Effector memory CD8-positive, alpha-beta T cell (primary cell): ENCODE results near the gene VLDLR.

Experiments used
- ATAC-seq: fragments of 150-1000 bp; cut with Tn5 transposase; replicated peaks from 2 replicates; pipeline ENCODE4 v1.10.0; 2021; ENCODE audit warnings: mild to moderate bottlenecking, moderate library complexity
- DNase-seq, 3 experiments: peaks; one replicate each; pipeline ENCODE4 v3.0.0; 2021
- H3K27ac Mint-ChIP-seq, 2 donors: one replicate each; pipeline ENCODE4 v1.8.0; 2022; ENCODE audit warnings: mild to moderate bottlenecking in 2 of 2, mixed read lengths in 2 of 2, moderate library complexity in 2 of 2
- H3K27me3 Mint-ChIP-seq, 2 donors: one replicate each; pipeline ENCODE4 v1.8.0; 2022; ENCODE audit warnings: mixed read lengths in 2 of 2
- H3K36me3 Mint-ChIP-seq: one replicate; pipeline ENCODE4 v1.8.0; 2022; ENCODE audit warnings: mild to moderate bottlenecking, moderate library complexity, mixed read lengths; ENCODE audit not compliant: insufficient read depth
- H3K4me1 Mint-ChIP-seq, 2 donors: one replicate each; pipeline ENCODE4 v1.8.0; 2022; ENCODE audit warnings: low read depth in 2 of 2, mixed read lengths in 2 of 2
- H3K4me3 Mint-ChIP-seq, 2 donors: one replicate each; pipeline ENCODE4 v1.8.0; 2022; ENCODE audit warnings: mild to moderate bottlenecking in 2 of 2, mixed read lengths in 2 of 2, moderate library complexity in 2 of 2
- H3K9me3 Mint-ChIP-seq, 2 donors: one replicate each; pipeline ENCODE4 v1.8.0; 2022; ENCODE audit warnings: mixed read lengths in 2 of 2

The VLDLR gene

GRCh38 chr9:2625427-2625826, 3.8 kb downstream of the VLDLR start:
- Mint-ChIP-seq H3K4me3 (no peak overlapping the region), H3K36me3 (peaks cover 3% of the 10 kb centered on the region), H3K27ac (no peak overlapping the region), H3K27me3 (peaks cover 41 to 42% of the 10 kb centered on the region in 2 donors), H3K4me1 (peaks cover 14 to 19% of the 10 kb centered on the region in 2 donors), H3K9me3 (no peaks in the 10 kb centered on the region)
- ATAC-seq = no peak
- DNase-seq = no peak

GRCh38 chr9:2628919-2629318, 7.3 kb downstream of the VLDLR start:
- Mint-ChIP-seq H3K4me3 (no peak overlapping the region), H3K27me3 (peaks cover 13 to 18% of the 10 kb centered on the region in 2 donors), H3K9me3 (peaks cover 0 to 2% of the 10 kb centered on the region in 2 donors), H3K4me1 (no peaks in the 10 kb centered on the region), H3K36me3 (no peaks in the 10 kb centered on the region), H3K27ac (no peak overlapping the region)
- DNase-seq (no peak), ATAC-seq (no peak)

- H3K9me3 Mint-ChIP-seq = peaks cover 0 to 2% of the 10 kb centered on the region in 2 donors
- ATAC-seq (no peak), DNase-seq (no peak)
- H3K27me3 Mint-ChIP-seq = peaks cover under 1 to 16% of the 10 kb centered on the region in 2 donors
- H3K4me3 Mint-ChIP-seq = no peak overlapping the region
- no peaks in the 10 kb centered on the region for H3K4me1 Mint-ChIP-seq
- no peak overlapping the region for H3K27ac Mint-ChIP-seq
- H3K36me3 Mint-ChIP-seq = no peaks in the 10 kb centered on the region
These were observed 8.6 kb downstream of the VLDLR start for GRCh38 chr9:2630158-2630557.

- H3K36me3 Mint-ChIP-seq = no peaks in the 10 kb centered on the region
- no peak overlapping the region for H3K27ac Mint-ChIP-seq
- no peaks in the 10 kb centered on the region for H3K4me1 Mint-ChIP-seq
- H3K27me3 Mint-ChIP-seq = peaks cover 0 to 14% of the 10 kb centered on the region in 2 donors
- DNase-seq (no peak), ATAC-seq (no peak)
- no peak overlapping the region for H3K4me3 Mint-ChIP-seq
- peaks cover 0 to 2% of the 10 kb centered on the region in 2 donors for H3K9me3 Mint-ChIP-seq
These were observed 9.7 kb downstream of the VLDLR start for GRCh38 chr9:2631263-2631662.

- ATAC-seq (no peak), DNase-seq (no peak)
- Mint-ChIP-seq H3K27me3 (peaks cover 0 to 14% of the 10 kb centered on the region in 2 donors), H3K9me3 (peaks cover 0 to 2% of the 10 kb centered on the region in 2 donors), H3K27ac (no peak overlapping the region), H3K4me1 (no peaks in the 10 kb centered on the region), H3K36me3 (no peaks in the 10 kb centered on the region), H3K4me3 (no peak overlapping the region)
These were observed 12.6 kb downstream of the VLDLR start for GRCh38 chr9:2634153-2634552.

GRCh38 chr9:2634818-2635217, 13.2 kb downstream of the VLDLR start:
- no peak overlapping the region for H3K27ac Mint-ChIP-seq

GRCh38 chr9:2635922-2636321, 14.3 kb downstream of the VLDLR start:
- Mint-ChIP-seq H3K27me3 (peaks cover 0 to 14% of the 10 kb centered on the region in 2 donors), H3K36me3 (no peaks in the 10 kb centered on the region), H3K27ac (no peak overlapping the region), H3K4me1 (no peaks in the 10 kb centered on the region), H3K4me3 (no peak overlapping the region), H3K9me3 (peaks cover 0 to 2% of the 10 kb centered on the region in 2 donors)
- ATAC-seq (no peak), DNase-seq (no peak)

More at GRCh38 chr9:2634818-2635217, 13.2 kb downstream of the VLDLR start:
- Mint-ChIP-seq H3K9me3 (peaks cover 0 to 2% of the 10 kb centered on the region in 2 donors), H3K36me3 (no peaks in the 10 kb centered on the region), H3K4me3 (no peak overlapping the region), H3K27me3 (peaks cover 0 to 14% of the 10 kb centered on the region in 2 donors), H3K4me1 (no peaks in the 10 kb centered on the region)
- DNase-seq (no peak), ATAC-seq (no peak)

- no peaks in the 10 kb centered on the region for H3K9me3 Mint-ChIP-seq
- peaks cover 0 to 14% of the 10 kb centered on the region in 2 donors for H3K27me3 Mint-ChIP-seq
- no peak overlapping the region for H3K4me3 Mint-ChIP-seq
- H3K27ac Mint-ChIP-seq = no peak overlapping the region
- no peak for DNase-seq
- H3K36me3 Mint-ChIP-seq = no peaks in the 10 kb centered on the region
- no peaks in the 10 kb centered on the region for H3K4me1 Mint-ChIP-seq
- ATAC-seq = no peak
These were observed 15.8 kb downstream of the VLDLR start for GRCh38 chr9:2637390-2637789.

- Mint-ChIP-seq H3K4me1 (no peaks in the 10 kb centered on the region), H3K9me3 (no peaks in the 10 kb centered on the region), H3K27me3 (peaks cover 0 to 13% of the 10 kb centered on the region in 2 donors), H3K4me3 (no peak overlapping the region), H3K36me3 (no peaks in the 10 kb centered on the region), H3K27ac (no peak overlapping the region)
- ATAC-seq (no peak), DNase-seq (no peak)
These were observed 17.5 kb downstream of the VLDLR start for GRCh38 chr9:2638871-2639673.

- H3K36me3 Mint-ChIP-seq = no peaks in the 10 kb centered on the region
- H3K27me3 Mint-ChIP-seq = peaks cover 0 to 6% of the 10 kb centered on the region in 2 donors
- DNase-seq = no peak
- no peak overlapping the region for H3K27ac Mint-ChIP-seq
- H3K4me1 Mint-ChIP-seq = no peaks in the 10 kb centered on the region
- ATAC-seq = no peak
- H3K9me3 Mint-ChIP-seq = no peaks in the 10 kb centered on the region
- H3K4me3 Mint-ChIP-seq = no peak overlapping the region
These were observed 18.2 kb downstream of the VLDLR start for GRCh38 chr9:2639786-2640185.

GRCh38 chr9:2640570-2640969, 19.0 kb downstream of the VLDLR start:
- DNase-seq = no peak
- ATAC-seq = no peak
- Mint-ChIP-seq H3K27ac (no peak overlapping the region), H3K4me3 (no peak overlapping the region), H3K4me1 (no peaks in the 10 kb centered on the region), H3K36me3 (no peaks in the 10 kb centered on the region), H3K9me3 (no peaks in the 10 kb centered on the region), H3K27me3 (peaks cover 0 to 2% of the 10 kb centered on the region in 2 donors)

- H3K27me3 Mint-ChIP-seq = no peaks in the 10 kb centered on the region
- H3K4me3 Mint-ChIP-seq = no peak overlapping the region
- no peak overlapping the region for H3K27ac Mint-ChIP-seq
- ATAC-seq (no peak), DNase-seq (no peak)
- no peaks in the 10 kb centered on the region for H3K9me3 Mint-ChIP-seq
- no peaks in the 10 kb centered on the region for H3K4me1 Mint-ChIP-seq
- no peaks in the 10 kb centered on the region for H3K36me3 Mint-ChIP-seq
These were observed 19.4 kb downstream of the VLDLR start for GRCh38 chr9:2641033-2641432.

GRCh38 chr9:2642068-2642467, 20.5 kb downstream of the VLDLR start:
- no peaks in the 10 kb centered on the region for H3K36me3 Mint-ChIP-seq
- no peaks in the 10 kb centered on the region for H3K4me1 Mint-ChIP-seq
- no peak overlapping the region for H3K27ac Mint-ChIP-seq
- DNase-seq = no peak
- no peak overlapping the region for H3K4me3 Mint-ChIP-seq
- H3K27me3 Mint-ChIP-seq = no peaks in the 10 kb centered on the region
- ATAC-seq = no peak
- no peaks in the 10 kb centered on the region for H3K9me3 Mint-ChIP-seq

GRCh38 chr9:2645569-2645968, 24.0 kb downstream of the VLDLR start:
- H3K9me3 Mint-ChIP-seq = no peaks in the 10 kb centered on the region
- DNase-seq = no peak
- no peaks in the 10 kb centered on the region for H3K36me3 Mint-ChIP-seq
- H3K27ac Mint-ChIP-seq = no peak overlapping the region
- no peak overlapping the region for H3K4me3 Mint-ChIP-seq
- H3K4me1 Mint-ChIP-seq = no peaks in the 10 kb centered on the region
- H3K27me3 Mint-ChIP-seq = no peaks in the 10 kb centered on the region
- no peak for ATAC-seq
